ENCODE results near the gene NCF2.

Gene NCF2

GRCh38 chr1:183528577-183528976 is 61.7 kb downstream of the NCF2 start:
- Histone ChIP-seq H3K27me3 (replicated peaks in 2 of 5; ENCODE audit: control insufficient read depth in 4 of 5, insufficient read depth in 5 of 5, low read length in 4 of 5) (no peaks in the 10 kb centered on the region), H3K36me3 (ENCODE audit: control insufficient read depth in 4 of 4, insufficient read depth in 4 of 4, low read length in 3 of 4) (peaks cover 23 to 62% (median 50%) of the 10 kb centered on the region in 4 experiments), H3K27ac (ENCODE audit: insufficient read depth in 1 of 2, low read depth in 1 of 2, low read length in 2 of 2, poor library complexity in 1 of 2, severe bottlenecking in 2 of 2) (no peak overlapping the region), H3K4me3 (ENCODE audit: control insufficient read depth in 1 of 7, extremely low read depth in 1 of 7, insufficient read depth in 4 of 7, low read depth in 2 of 7, low read length in 6 of 7) (no peak overlapping the region), H3K9me3 (ENCODE audit: control extremely low read depth in 1 of 5, control insufficient read depth in 4 of 5, insufficient read depth in 2 of 5, low read depth in 1 of 5, low read length in 4 of 5) (no peaks in the 10 kb centered on the region), H3K4me1 (ENCODE audit: control extremely low read depth in 1 of 4, control insufficient read depth in 4 of 4, insufficient read depth in 4 of 4, low read length in 3 of 4) (no peaks in the 10 kb centered on the region)
- ChIA-PET CTCF (interaction anchor here (1.2 kb wide), 1 partner anchor 11 kb away, joined by 3 read pairs; no protein-coding TSS in a partner anchor), POLR2A (interaction anchor here (1.0 kb wide), 1 partner anchor 27 kb away, joined by 3 read pairs; no protein-coding TSS in a partner anchor)
- DNase-seq = no peak
- WGBS (ENCODE audit: insufficient coverage) = no CpG with 5 or more reads among the region's 3 CpGs

GRCh38 chr1:183522104-183522503 is 68.2 kb downstream of the NCF2 start:
- Histone ChIP-seq H3K4me1 (ENCODE audit: control extremely low read depth in 1 of 4, control insufficient read depth in 4 of 4, insufficient read depth in 4 of 4, low read length in 3 of 4) (peaks cover 0 to 4% (median 3%) of the 10 kb centered on the region in 4 experiments), H3K36me3 (ENCODE audit: control insufficient read depth in 4 of 4, insufficient read depth in 4 of 4, low read length in 3 of 4) (peaks cover 18 to 45% (median 35%) of the 10 kb centered on the region in 4 experiments), H3K9me3 (ENCODE audit: control extremely low read depth in 1 of 5, control insufficient read depth in 4 of 5, insufficient read depth in 2 of 5, low read depth in 1 of 5, low read length in 4 of 5) (no peaks in the 10 kb centered on the region), H3K4me3 (ENCODE audit: control insufficient read depth in 1 of 7, extremely low read depth in 1 of 7, insufficient read depth in 4 of 7, low read depth in 2 of 7, low read length in 6 of 7) (no peak overlapping the region), H3K27ac (ENCODE audit: insufficient read depth in 1 of 2, low read depth in 1 of 2, low read length in 2 of 2, poor library complexity in 1 of 2, severe bottlenecking in 2 of 2) (no peak overlapping the region), H3K27me3 (replicated peaks in 2 of 5; ENCODE audit: control insufficient read depth in 4 of 5, insufficient read depth in 5 of 5, low read length in 4 of 5) (no peaks in the 10 kb centered on the region)
- no peak for DNase-seq
- 100% methylated on average over 1 of the region's 1 CpG for WGBS (ENCODE audit: insufficient coverage)
- CTCF ChIA-PET = interaction anchor here (0.8 to 1.5 kb wide), 4 partner anchors 10 to 18 kb away, joined by 3 to 4 read pairs (median 4); no protein-coding TSS in a partner anchor
- POLR2A ChIA-PET = no interaction called here

GRCh38 chr1:183520379-183520778 is 69.9 kb downstream of the NCF2 start:
- CTCF ChIA-PET = interaction anchor here (0.6 to 1.4 kb wide), 2 partner anchors 14 to 20 kb away, joined by 3 read pairs; no protein-coding TSS in a partner anchor
- DNase-seq = peak in 2 of 3 donors; percentile 9 to 21

GRCh38 chr1:183517401-183517800 is 72.9 kb downstream of the NCF2 start:
- H3K27ac ChIP-seq (ENCODE audit: insufficient read depth in 1 of 2, low read depth in 1 of 2, low read length in 2 of 2, poor library complexity in 1 of 2, severe bottlenecking in 2 of 2) = no peak overlapping the region
- 100% methylated on average over 4 of the region's 6 CpGs for WGBS (ENCODE audit: insufficient coverage)

More at GRCh38 chr1:183520379-183520778, 69.9 kb downstream of the NCF2 start:
- H3K36me3 ChIP-seq (ENCODE audit: control insufficient read depth in 4 of 4, insufficient read depth in 4 of 4, low read length in 3 of 4) = peaks cover 21 to 41% (median 32%) of the 10 kb centered on the region in 4 experiments
- no peak overlapping the region for H3K27ac ChIP-seq (ENCODE audit: insufficient read depth in 1 of 2, low read depth in 1 of 2, low read length in 2 of 2, poor library complexity in 1 of 2, severe bottlenecking in 2 of 2)
- no CpG with 5 or more reads among the region's 1 CpG for WGBS (ENCODE audit: insufficient coverage)
- no peaks in the 10 kb centered on the region for H3K9me3 ChIP-seq (ENCODE audit: control extremely low read depth in 1 of 5, control insufficient read depth in 4 of 5, insufficient read depth in 2 of 5, low read depth in 1 of 5, low read length in 4 of 5)
- no peaks in the 10 kb centered on the region for H3K27me3 ChIP-seq (replicated peaks in 2 of 5; ENCODE audit: control insufficient read depth in 4 of 5, insufficient read depth in 5 of 5, low read length in 4 of 5)
- peaks cover 0 to 4% (median 3%) of the 10 kb centered on the region in 4 experiments for H3K4me1 ChIP-seq (ENCODE audit: control extremely low read depth in 1 of 4, control insufficient read depth in 4 of 4, insufficient read depth in 4 of 4, low read length in 3 of 4)
- POLR2A ChIA-PET = no interaction called here
- H3K4me3 ChIP-seq (ENCODE audit: control insufficient read depth in 1 of 7, extremely low read depth in 1 of 7, insufficient read depth in 4 of 7, low read depth in 2 of 7, low read length in 6 of 7) = no peak overlapping the region

DNA sequence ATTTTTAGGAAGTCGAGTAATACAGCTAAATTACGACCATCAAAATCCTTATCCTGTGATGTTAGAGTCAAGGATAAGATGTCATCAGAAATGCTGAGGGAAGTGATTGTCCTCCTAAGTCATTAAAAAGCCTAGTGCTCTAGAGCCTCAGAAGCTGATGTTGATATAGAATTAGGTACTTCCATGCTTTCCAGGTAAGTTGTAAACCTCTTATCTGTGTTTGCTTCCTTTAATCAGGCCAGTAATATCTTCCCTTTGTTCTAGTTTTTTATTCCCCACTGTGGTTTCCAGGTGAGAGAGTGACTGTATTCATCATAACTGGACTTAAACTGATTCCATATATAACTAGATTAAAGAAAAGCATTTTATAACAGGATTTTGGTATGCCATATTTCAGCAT is 73.5 kb downstream of the NCF2 start:
- Histone ChIP-seq H3K4me3 (ENCODE audit: control insufficient read depth in 1 of 7, extremely low read depth in 1 of 7, insufficient read depth in 4 of 7, low read depth in 2 of 7, low read length in 6 of 7) (no peak overlapping the region), H3K9me3 (ENCODE audit: control extremely low read depth in 1 of 5, control insufficient read depth in 4 of 5, insufficient read depth in 2 of 5, low read depth in 1 of 5, low read length in 4 of 5) (no peaks in the 10 kb centered on the region), H3K36me3 (ENCODE audit: control insufficient read depth in 4 of 4, insufficient read depth in 4 of 4, low read length in 3 of 4) (peaks cover 13 to 28% (median 21%) of the 10 kb centered on the region in 4 experiments), H3K27ac (ENCODE audit: insufficient read depth in 1 of 2, low read depth in 1 of 2, low read length in 2 of 2, poor library complexity in 1 of 2, severe bottlenecking in 2 of 2) (no peak overlapping the region), H3K4me1 (ENCODE audit: control extremely low read depth in 1 of 4, control insufficient read depth in 4 of 4, insufficient read depth in 4 of 4, low read length in 3 of 4) (peaks cover 0 to 4% (median 3%) of the 10 kb centered on the region in 4 experiments), H3K27me3 (replicated peaks in 2 of 5; ENCODE audit: control insufficient read depth in 4 of 5, insufficient read depth in 5 of 5, low read length in 4 of 5) (no peaks in the 10 kb centered on the region)
- WGBS (ENCODE audit: insufficient coverage) = no CpG with 5 or more reads among the region's 2 CpGs
- ChIA-PET CTCF (no interaction called here), POLR2A (no interaction called here)
- no peak for DNase-seq

More at GRCh38 chr1:183517401-183517800, 72.9 kb downstream of the NCF2 start:
- no peaks in the 10 kb centered on the region for H3K9me3 ChIP-seq (ENCODE audit: control extremely low read depth in 1 of 5, control insufficient read depth in 4 of 5, insufficient read depth in 2 of 5, low read depth in 1 of 5, low read length in 4 of 5)
- CTCF ChIA-PET = interaction anchor here (1.2 kb wide), 1 partner anchor 42 kb away, joined by 3 read pairs; no protein-coding TSS in a partner anchor
- H3K36me3 ChIP-seq (ENCODE audit: control insufficient read depth in 4 of 4, insufficient read depth in 4 of 4, low read length in 3 of 4) = peaks cover 15 to 34% (median 24%) of the 10 kb centered on the region in 4 experiments
- no peak for DNase-seq
- POLR2A ChIA-PET = no interaction called here
- H3K4me3 ChIP-seq (ENCODE audit: control insufficient read depth in 1 of 7, extremely low read depth in 1 of 7, insufficient read depth in 4 of 7, low read depth in 2 of 7, low read length in 6 of 7) = no peak overlapping the region
- H3K27me3 ChIP-seq (replicated peaks in 2 of 5; ENCODE audit: control insufficient read depth in 4 of 5, insufficient read depth in 5 of 5, low read length in 4 of 5) = no peaks in the 10 kb centered on the region
- H3K4me1 ChIP-seq (ENCODE audit: control extremely low read depth in 1 of 4, control insufficient read depth in 4 of 4, insufficient read depth in 4 of 4, low read length in 3 of 4) = peaks cover 0 to 4% (median 3%) of the 10 kb centered on the region in 4 experiments

DNA sequence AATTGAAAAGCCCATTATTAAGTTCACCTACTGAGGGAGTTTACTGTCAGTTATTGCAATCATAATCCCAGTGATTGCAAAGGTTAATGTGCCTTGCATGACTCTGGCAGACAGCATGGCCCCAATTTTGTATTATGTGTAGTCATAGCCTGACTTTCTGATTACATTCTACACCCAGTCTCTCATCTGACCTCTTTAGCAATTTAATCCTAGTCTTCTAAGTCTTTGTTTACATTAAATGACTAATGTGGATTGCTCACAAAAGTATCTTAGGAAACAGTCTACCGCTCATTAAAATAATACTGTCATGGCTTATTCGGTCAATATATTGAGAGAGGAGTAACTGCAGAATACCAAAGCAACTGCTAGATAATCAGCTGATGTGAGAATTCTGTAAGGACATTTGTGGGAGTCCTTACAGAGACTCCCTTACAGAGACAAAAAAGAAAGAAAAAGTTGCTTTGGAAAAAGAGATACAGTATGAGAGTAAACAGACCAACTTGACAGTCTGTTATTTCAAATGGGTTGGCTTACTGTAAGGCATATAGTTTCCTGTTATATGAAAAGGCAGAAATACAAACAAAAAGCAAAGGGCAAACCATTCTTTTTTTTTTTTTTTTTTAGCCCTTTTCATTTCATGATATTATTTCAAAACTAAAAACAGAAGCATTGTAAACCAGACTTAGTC is 75.1 kb downstream of the NCF2 start:
- Histone ChIP-seq H3K27me3 (replicated peaks in 2 of 5; ENCODE audit: control insufficient read depth in 4 of 5, insufficient read depth in 5 of 5, low read length in 4 of 5) (no peaks in the 10 kb centered on the region), H3K4me1 (ENCODE audit: control extremely low read depth in 1 of 4, control insufficient read depth in 4 of 4, insufficient read depth in 4 of 4, low read length in 3 of 4) (no peaks in the 10 kb centered on the region), H3K36me3 (ENCODE audit: control insufficient read depth in 4 of 4, insufficient read depth in 4 of 4, low read length in 3 of 4) (peaks cover 5 to 22% (median 18%) of the 10 kb centered on the region in 4 experiments), H3K27ac (ENCODE audit: insufficient read depth in 1 of 2, low read depth in 1 of 2, low read length in 2 of 2, poor library complexity in 1 of 2, severe bottlenecking in 2 of 2) (no peak overlapping the region), H3K9me3 (ENCODE audit: control extremely low read depth in 1 of 5, control insufficient read depth in 4 of 5, insufficient read depth in 2 of 5, low read depth in 1 of 5, low read length in 4 of 5) (no peaks in the 10 kb centered on the region), H3K4me3 (ENCODE audit: control insufficient read depth in 1 of 7, extremely low read depth in 1 of 7, insufficient read depth in 4 of 7, low read depth in 2 of 7, low read length in 6 of 7) (no peak overlapping the region)
- ChIA-PET CTCF (interaction anchor here (0.8 kb wide), 1 partner anchor 41 kb away, joined by 3 read pairs; no protein-coding TSS in a partner anchor), POLR2A (no interaction called here)
- DNase-seq = no peak
- WGBS (ENCODE audit: insufficient coverage) = 100% methylated on average over 1 of the region's 2 CpGs

DNA sequence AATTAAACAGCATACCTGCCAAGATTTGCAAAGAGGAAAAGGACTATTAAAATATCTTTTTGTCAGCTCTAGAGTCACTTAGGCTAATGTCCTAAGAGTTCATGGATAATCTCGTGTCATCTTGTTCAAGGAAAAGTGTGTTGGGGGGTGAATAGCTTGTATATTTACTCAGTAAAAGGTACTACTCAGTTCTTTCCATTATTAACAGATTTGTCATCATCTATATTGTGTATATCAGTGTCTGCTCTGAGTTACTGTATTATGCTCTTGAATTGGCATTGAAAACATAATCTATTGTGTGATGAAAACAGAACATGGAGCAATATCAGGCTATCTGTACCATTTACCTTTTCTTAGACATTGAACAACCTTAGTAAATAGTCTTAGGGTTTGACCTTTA is 76.0 kb downstream of the NCF2 start:
- POLR2A ChIA-PET = no interaction called here
- Histone ChIP-seq H3K27ac (ENCODE audit: insufficient read depth in 1 of 2, low read depth in 1 of 2, low read length in 2 of 2, poor library complexity in 1 of 2, severe bottlenecking in 2 of 2) (no peak overlapping the region), H3K9me3 (ENCODE audit: control extremely low read depth in 1 of 5, control insufficient read depth in 4 of 5, insufficient read depth in 2 of 5, low read depth in 1 of 5, low read length in 4 of 5) (no peaks in the 10 kb centered on the region), H3K36me3 (ENCODE audit: control insufficient read depth in 4 of 4, insufficient read depth in 4 of 4, low read length in 3 of 4) (peaks cover 5 to 22% (median 18%) of the 10 kb centered on the region in 4 experiments), H3K4me3 (ENCODE audit: control insufficient read depth in 1 of 7, extremely low read depth in 1 of 7, insufficient read depth in 4 of 7, low read depth in 2 of 7, low read length in 6 of 7) (no peak overlapping the region), H3K27me3 (replicated peaks in 2 of 5; ENCODE audit: control insufficient read depth in 4 of 5, insufficient read depth in 5 of 5, low read length in 4 of 5) (no peaks in the 10 kb centered on the region), H3K4me1 (ENCODE audit: control extremely low read depth in 1 of 4, control insufficient read depth in 4 of 4, insufficient read depth in 4 of 4, low read length in 3 of 4) (no peaks in the 10 kb centered on the region)
- CTCF ChIA-PET = no interaction called here
- no peak for DNase-seq
- no CpG with 5 or more reads among the region's 1 CpG for WGBS (ENCODE audit: insufficient coverage)
